HEK293 (cell line): ENCODE measurements around the gene PMAIP1.

Source experiments
- BCL11B ChIP-seq: fragments of 450-650 bp; formaldehyde crosslinking; IDR thresholded peaks from 2 replicates; pipeline ENCODE4 v1.5.1; 2016; ENCODE audit warnings: low read depth, missing biosample characterization, missing genetic modification characterization
- HOXA7 ChIP-seq: sonication (generic); formaldehyde crosslinking; IDR thresholded peaks from 2 replicates; pipeline ENCODE4 v1.8.1; 2022; ENCODE audit warnings: missing genetic modification reagents, borderline replicate concordance
- ZBTB6 ChIP-seq: fragments of 450-650 bp; formaldehyde crosslinking; IDR thresholded peaks from 2 replicates; pipeline ENCODE4 v1.5.1; 2017; ENCODE audit warnings: missing biosample characterization, missing genetic modification characterization
- ZFP37 ChIP-seq: fragments of 450-650 bp; formaldehyde crosslinking; IDR thresholded peaks from 2 replicates; pipeline ENCODE4 v1.5.1; 2016; ENCODE audit warnings: missing biosample characterization, missing genetic modification characterization
- ZNF292 ChIP-seq: fragments of 450-650 bp; formaldehyde crosslinking; IDR thresholded peaks from 2 replicates; pipeline ENCODE4 v1.5.1; 2016; ENCODE audit warnings: low read depth, missing biosample characterization, missing genetic modification characterization, borderline replicate concordance
- ZNF362 ChIP-seq: fragments of 450-650 bp; formaldehyde crosslinking; IDR thresholded peaks from 2 replicates; pipeline ENCODE4 v1.5.1; 2016; ENCODE audit warnings: missing biosample characterization, missing genetic modification characterization
- ZNF416 ChIP-seq: fragments of 450-650 bp; formaldehyde crosslinking; IDR thresholded peaks from 2 replicates; pipeline ENCODE4 v1.5.1; 2016; ENCODE audit warnings: missing biosample characterization, missing genetic modification characterization
- ZNF426 ChIP-seq: fragments of 450-650 bp; formaldehyde crosslinking; IDR thresholded peaks from 2 replicates; pipeline ENCODE4 v1.5.1; 2017; ENCODE audit warnings: missing biosample characterization, missing genetic modification characterization, mild to moderate bottlenecking, inconsistent platforms, moderate library complexity
- ZNF549 ChIP-seq: fragments of 450-650 bp; IDR thresholded peaks from 2 replicates; pipeline ENCODE4 v1.5.1; 2018; ENCODE audit warnings: missing biosample characterization, missing genetic modification characterization, mild to moderate bottlenecking, inconsistent platforms, moderate library complexity
- ZNF571 ChIP-seq: fragments of 450-650 bp; formaldehyde crosslinking; IDR thresholded peaks from 2 replicates; pipeline ENCODE4 v1.5.0; 2017; ENCODE audit warnings: missing biosample characterization, missing genetic modification characterization
- ZNF626 ChIP-seq: fragments of 450-650 bp; sonication (Bioruptor Pico); formaldehyde crosslinking; IDR thresholded peaks from 2 replicates; pipeline ENCODE4 v1.5.1; 2018; ENCODE audit warnings: missing biosample characterization, missing genetic modification characterization, inconsistent platforms
- ZNF704 ChIP-seq: fragments of 450-650 bp; formaldehyde crosslinking; IDR thresholded peaks from 2 replicates; pipeline ENCODE4 v1.5.1; 2016; ENCODE audit warnings: missing biosample characterization, missing genetic modification characterization
- TF ChIP-seq, protein P1 (sequence below): fragments of 450-650 bp; formaldehyde crosslinking; IDR thresholded peaks from 2 replicates; pipeline ENCODE4 v1.5.1; 2016; ENCODE audit warnings: missing biosample characterization, missing genetic modification characterization

- TF ChIP-seq, protein P1, sequence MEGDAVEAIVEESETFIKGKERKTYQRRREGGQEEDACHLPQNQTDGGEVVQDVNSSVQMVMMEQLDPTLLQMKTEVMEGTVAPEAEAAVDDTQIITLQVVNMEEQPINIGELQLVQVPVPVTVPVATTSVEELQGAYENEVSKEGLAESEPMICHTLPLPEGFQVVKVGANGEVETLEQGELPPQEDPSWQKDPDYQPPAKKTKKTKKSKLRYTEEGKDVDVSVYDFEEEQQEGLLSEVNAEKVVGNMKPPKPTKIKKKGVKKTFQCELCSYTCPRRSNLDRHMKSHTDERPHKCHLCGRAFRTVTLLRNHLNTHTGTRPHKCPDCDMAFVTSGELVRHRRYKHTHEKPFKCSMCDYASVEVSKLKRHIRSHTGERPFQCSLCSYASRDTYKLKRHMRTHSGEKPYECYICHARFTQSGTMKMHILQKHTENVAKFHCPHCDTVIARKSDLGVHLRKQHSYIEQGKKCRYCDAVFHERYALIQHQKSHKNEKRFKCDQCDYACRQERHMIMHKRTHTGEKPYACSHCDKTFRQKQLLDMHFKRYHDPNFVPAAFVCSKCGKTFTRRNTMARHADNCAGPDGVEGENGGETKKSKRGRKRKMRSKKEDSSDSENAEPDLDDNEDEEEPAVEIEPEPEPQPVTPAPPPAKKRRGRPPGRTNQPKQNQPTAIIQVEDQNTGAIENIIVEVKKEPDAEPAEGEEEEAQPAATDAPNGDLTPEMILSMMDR (tag by site-specific recombination) = no peak
- TF ChIP-seq ZNF704 (tag by site-specific recombination) (no peak), ZBTB6 (tag by site-specific recombination) (no peak), HOXA7 (CRISPR knock-in tag) (no peak), ZNF626 (tag by site-specific recombination) (no peak), ZNF426 (tag by site-specific recombination) (no peak), ZFP37 (tag by site-specific recombination) (0 out of 2 replicates have a peak, but pooled peaks have one; percentile 69), ZNF571 (no peak), ZNF292 (tag by site-specific recombination) (no peak), BCL11B (tag by site-specific recombination) (no peak), ZNF362 (tag by site-specific recombination) (no peak), ZNF416 (no peak), ZNF549 (tag by site-specific recombination) (no peak)
Observed at GRCh38 chr18:59918320-59918755, 18.5 kb downstream of the PMAIP1 start.
